T-helper 9 cell (primary cell): Measurements from ENCODE around the gene PITPNM3.

ENCODE experiments used
- DNase-seq: peaks from one replicate; pipeline ENCODE4 v3.0.0-alpha.2; 2020

The PITPNM3 gene

GRCh38 chr17:6458460-6458950, 97.8 kb downstream of the PITPNM3 start:
- no peak for DNase-seq

- DNase-seq = no peak
Measured at GRCh38 chr17:6457688-6458459, 98.5 kb downstream of the PITPNM3 start.

- no peak for DNase-seq
Measured at GRCh38 chr17:6456914-6457687, 99.3 kb downstream of the PITPNM3 start.

- no peak for DNase-seq
Measured at GRCh38 chr17:6456321-6456720, 100.0 kb downstream of the PITPNM3 start.

- DNase-seq = no peak
Measured at GRCh38 chr17:6455321-6455705, 101.0 kb downstream of the PITPNM3 start.

GRCh38 chr17:6454495-6455320, 101.6 kb downstream of the PITPNM3 start:
- no peak for DNase-seq

- no peak for DNase-seq
Measured at GRCh38 chr17:6453279-6454024, 102.9 kb downstream of the PITPNM3 start.

GRCh38 chr17:6452471-6453266, 103.7 kb downstream of the PITPNM3 start:
- DNase-seq = no peak

- no peak for DNase-seq
Measured at GRCh38 chr17:6450926-6451832, 105.2 kb downstream of the PITPNM3 start.

- no peak for DNase-seq
Measured at GRCh38 chr17:6449307-6449706, 107.0 kb downstream of the PITPNM3 start.

GRCh38 chr17:6448473-6448872, 107.9 kb downstream of the PITPNM3 start:
- DNase-seq = no peak

GRCh38 chr17:6446516-6447100, 109.7 kb downstream of the PITPNM3 start:
- no peak for DNase-seq

GRCh38 chr17:6444571-6445335, 111.6 kb downstream of the PITPNM3 start:
- DNase-seq = no peak

- DNase-seq = peak; percentile 88
Measured at GRCh38 chr17:6443692-6444570, 112.4 kb downstream of the PITPNM3 start, which contains the start of gene PIMREG. PIMREG (plus strand) TSS chr17:6444455; CDS start chr17:6445111, 656 bp downstream.

- no peak for DNase-seq
Measured at GRCh38 chr17:6442775-6443174, 113.6 kb downstream of the PITPNM3 start.

GRCh38 chr17:6439951-6440350, 116.4 kb downstream of the PITPNM3 start:
- no peak for DNase-seq

- DNase-seq = no peak
Measured at GRCh38 chr17:6437956-6438355, 118.4 kb downstream of the PITPNM3 start.

GRCh38 chr17:6437466-6437865, 118.9 kb downstream of the PITPNM3 start:
- DNase-seq = no peak
